SU-DHL-6 (cell line): ENCODE measurements around the gene ACTL8.

Experiments
- H2AFZ ChIP-seq: fragments of 200-600 bp; sonication (generic); 2 replicates; pipeline ENCODE4 v1.6.1; 2014; ENCODE audit warnings: low read depth, mild to moderate bottlenecking, moderate library complexity, mixed read lengths, antibody characterized with exemption, low read length; ENCODE audit not compliant: severe bottlenecking
- H3F3A ChIP-seq: fragments of 200-600 bp; shearing (Covaris generic); 2 replicates; pipeline ENCODE4 v1.6.0; 2016; ENCODE audit warnings: antibody characterized with exemption, mild to moderate bottlenecking; ENCODE audit not compliant: insufficient read depth
- H3K27ac ChIP-seq: fragments of 200-600 bp; sonication (generic); 2 replicates; pipeline ENCODE4 v1.5.1; 2016; ENCODE audit warnings: low read depth, mild to moderate bottlenecking, low read length, moderate library complexity, mixed read lengths
- H3K27me3 ChIP-seq: fragments of 200-600 bp; sonication (generic), shearing (Covaris generic); 2 replicates; pipeline ENCODE4 v1.6.0; 2014; ENCODE audit warnings: mild to moderate bottlenecking, low read length
- H3K36me3 ChIP-seq: fragments of 200-600 bp; sonication (generic); 2 replicates; pipeline ENCODE4 v1.6.1; 2014; ENCODE audit warnings: mild to moderate bottlenecking, low read length, mixed read lengths
- H3K4me2 ChIP-seq: fragments of 300-600, 200-600 bp; shearing (Covaris generic), sonication (generic); 2 replicates; pipeline ENCODE4 v1.6.0; 2014; ENCODE audit warnings: low read length, low read depth, mild to moderate bottlenecking; ENCODE audit not compliant: poor library complexity, severe bottlenecking
- H3K4me3 ChIP-seq: fragments of 200-600 bp; sonication (generic); 2 replicates; pipeline ENCODE4 v1.5.1; 2014; ENCODE audit warnings: antibody characterized with exemption, low read length, mild to moderate bottlenecking, mixed read lengths; ENCODE audit not compliant: insufficient read depth, poor library complexity, severe bottlenecking
- H3K79me2 ChIP-seq: fragments of 200-600 bp; sonication (generic); 2 replicates; pipeline ENCODE4 v1.6.1; 2014; ENCODE audit warnings: mild to moderate bottlenecking, low read length, moderate library complexity; ENCODE audit not compliant: insufficient read depth
- H3K9ac ChIP-seq: fragments of 200-600 bp; sonication (generic); 2 replicates; pipeline ENCODE4 v1.7.0; 2014; ENCODE audit warnings: mild to moderate bottlenecking, low read length
- H3K9me2 ChIP-seq: fragments of 200-600 bp; sonication (generic); replicated peaks from 2 replicates; pipeline ENCODE4 v1.6.1; 2014; ENCODE audit warnings: low read length; ENCODE audit not compliant: insufficient read depth
- H3K9me3 ChIP-seq: fragments of 200-600 bp; sonication (generic); 2 replicates; pipeline ENCODE4 v1.6.1; 2014; ENCODE audit warnings: low read length, mixed read lengths; ENCODE audit not compliant: insufficient read depth
- H4K20me1 ChIP-seq: fragments of 200-600 bp; sonication (generic); 2 replicates; pipeline ENCODE4 v1.6.1; 2014; ENCODE audit warnings: low read depth, mild to moderate bottlenecking, antibody characterized with exemption, low read length, moderate library complexity, mixed read lengths
- CTCF ChIP-seq: fragments of 200-600 bp; sonication (generic); IDR thresholded peaks from one replicate; pipeline ENCODE4 v1.5.1; 2017; ENCODE audit warnings: antibody characterized with exemption, mild to moderate bottlenecking, low read length, moderate library complexity; ENCODE audit not compliant: insufficient read depth, poor library complexity, severe bottlenecking
- EZH2phosphoT487 ChIP-seq: fragments of 200-600 bp; sonication (generic), shearing (Covaris generic); conservative IDR thresholded peaks from 2 replicates; pipeline ENCODE4 v1.6.1; 2018; ENCODE audit warnings: mild to moderate bottlenecking, antibody characterized with exemption, low read length, moderate library complexity, mixed read lengths

The ACTL8 gene

DNA sequence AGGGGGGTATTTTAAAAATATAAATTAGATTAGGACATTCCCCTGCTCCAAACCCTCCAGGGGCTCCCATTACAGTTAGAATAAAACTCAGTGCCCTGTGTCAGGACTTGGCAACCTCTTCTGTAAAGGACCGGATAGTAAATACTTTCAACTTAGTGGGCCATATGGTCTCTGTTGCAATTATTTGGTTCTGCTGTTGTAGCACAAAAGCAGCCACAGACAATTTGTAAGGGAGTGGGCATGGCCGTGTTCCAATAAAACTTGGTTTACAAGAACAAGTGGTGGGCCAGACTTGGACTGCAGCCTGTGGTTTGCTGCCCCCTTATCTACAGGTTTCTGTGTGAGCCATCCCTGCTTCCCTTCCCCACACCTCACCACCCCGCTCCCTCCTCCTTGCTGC lies 92.0 kb downstream of the ACTL8 start:
- Histone ChIP-seq H3K36me3 (no peaks in the 10 kb centered on the region), H3K4me3 (no peak overlapping the region), H3K27ac (no peak overlapping the region), H3K4me2 (no peak overlapping the region), H3K79me2 (no peaks in the 10 kb centered on the region), H3K27me3 (0 out of 2 replicates have a peak, but pooled peaks cover 2% of the 10 kb centered on the region), H3K9me3 (no peaks in the 10 kb centered on the region), H2AFZ (no peak overlapping the region), H4K20me1 (no peaks in the 10 kb centered on the region), H3K9ac (no peak overlapping the region), H3F3A (no peaks in the 10 kb centered on the region), H3K9me2 (no peaks in the 10 kb centered on the region)
- TF ChIP-seq EZH2phosphoT487 (no peak), CTCF (no peak)

DNA sequence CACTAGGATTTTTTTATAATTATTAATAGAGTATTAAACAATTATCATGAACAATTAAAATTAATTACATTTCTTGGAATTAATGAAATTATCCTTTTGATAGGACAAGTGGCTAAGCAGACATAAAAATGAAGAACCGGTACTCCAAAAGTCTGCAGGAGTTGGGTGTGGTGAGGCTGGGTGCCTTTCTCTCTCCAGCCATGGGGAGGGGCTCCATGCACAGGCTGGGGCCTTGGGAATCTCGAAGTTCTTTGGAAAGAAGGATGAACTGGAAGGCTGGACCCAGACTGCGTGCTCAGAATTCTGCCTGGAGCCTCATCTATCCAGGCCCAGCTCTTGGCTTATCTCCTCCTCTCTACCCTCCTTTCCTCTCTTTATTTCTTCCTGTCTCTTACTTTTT lies 94.1 kb downstream of the ACTL8 start:
- Histone ChIP-seq H4K20me1 (no peaks in the 10 kb centered on the region), H3K79me2 (no peaks in the 10 kb centered on the region), H3K4me2 (no peak overlapping the region), H3K9ac (no peak overlapping the region), H2AFZ (no peak overlapping the region), H3K9me3 (no peaks in the 10 kb centered on the region), H3K36me3 (no peaks in the 10 kb centered on the region), H3K4me3 (no peak overlapping the region), H3F3A (no peaks in the 10 kb centered on the region), H3K9me2 (no peaks in the 10 kb centered on the region), H3K27ac (no peak overlapping the region), H3K27me3 (0 out of 2 replicates have a peak, but pooled peaks cover 2% of the 10 kb centered on the region)
- TF ChIP-seq CTCF, result no peak
- no peak for TF ChIP-seq EZH2phosphoT487

DNA sequence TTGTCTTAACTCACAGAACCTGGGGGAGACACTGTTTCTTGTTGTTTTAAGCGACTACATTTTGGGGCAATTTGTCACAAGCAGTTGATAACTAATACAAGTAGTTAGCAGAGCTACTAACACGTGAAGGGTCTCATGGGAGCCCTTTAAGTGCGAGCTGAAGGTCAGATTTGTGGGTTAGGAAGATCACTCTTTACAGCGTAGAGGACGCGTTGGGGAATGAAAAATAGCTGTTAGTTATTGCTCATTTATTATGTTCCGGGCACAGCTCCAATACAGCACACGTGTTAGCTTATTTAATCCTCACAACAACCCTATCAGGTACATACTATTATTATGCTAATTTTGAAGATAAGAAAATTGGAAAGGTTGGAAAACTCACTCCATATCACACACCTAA lies 95.9 kb downstream of the ACTL8 start:
- Histone ChIP-seq H3K9me2 (no peaks in the 10 kb centered on the region), H3K27ac (no peak overlapping the region), H3K4me3 (no peak overlapping the region), H4K20me1 (no peaks in the 10 kb centered on the region), H3K9ac (no peak overlapping the region), H3F3A (no peaks in the 10 kb centered on the region), H3K4me2 (no peak overlapping the region), H3K27me3 (0 out of 2 replicates have a peak, but pooled peaks cover 2% of the 10 kb centered on the region), H3K79me2 (no peaks in the 10 kb centered on the region), H2AFZ (no peak overlapping the region), H3K36me3 (no peaks in the 10 kb centered on the region), H3K9me3 (no peaks in the 10 kb centered on the region)
- TF ChIP-seq CTCF (no peak), EZH2phosphoT487 (no peak)

DNA sequence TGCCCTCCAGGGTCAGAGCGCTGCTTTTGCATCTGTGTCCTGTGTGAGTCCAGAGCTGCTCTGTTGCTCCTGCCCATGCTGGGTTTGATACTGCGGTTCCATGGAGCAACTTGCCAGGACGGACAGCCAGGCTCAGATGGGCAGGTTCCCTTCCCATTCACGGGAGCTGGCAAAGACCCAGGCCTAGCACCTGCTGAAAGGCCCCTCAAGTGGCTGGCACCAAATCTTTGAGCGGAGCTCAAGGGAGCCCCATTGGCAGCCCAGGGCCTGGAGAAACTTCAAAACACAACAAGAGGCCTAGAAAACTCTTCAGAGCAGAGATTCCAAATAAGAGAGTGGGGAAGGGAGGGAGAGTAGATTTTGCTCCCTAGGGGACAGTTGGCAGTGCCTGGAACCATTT lies 97.2 kb downstream of the ACTL8 start:
- Histone ChIP-seq H3K9me3 (no peaks in the 10 kb centered on the region), H3K4me3 (no peak overlapping the region), H3K9me2 (no peaks in the 10 kb centered on the region), H3K27me3 (0 out of 2 replicates have a peak, but pooled peaks cover 2% of the 10 kb centered on the region), H3K27ac (no peak overlapping the region), H3K4me2 (no peak overlapping the region), H4K20me1 (no peaks in the 10 kb centered on the region), H3K36me3 (no peaks in the 10 kb centered on the region), H3F3A (no peaks in the 10 kb centered on the region), H2AFZ (no peak overlapping the region), H3K9ac (no peak overlapping the region), H3K79me2 (no peaks in the 10 kb centered on the region)
- no peak for TF ChIP-seq EZH2phosphoT487
- TF ChIP-seq CTCF, result no peak
